Testis (tissue), 2 donors: ENCODE data around the gene SPOP.

Source experiments
- POLR2A ChIP-seq: fragments of 450-650 bp; IDR thresholded peaks from one replicate; pipeline ENCODE4 v1.6.1; 2017; ENCODE audit warnings: antibody characterized with exemption, mild to moderate bottlenecking, moderate library complexity
- TF ChIP-seq, protein P1 (sequence below), 3 experiments: fragments of 450-650 bp in 2 of 3; fragments of 200-600 bp in 1 of 3; sonication (generic) in 1 of 3; IDR thresholded peaks; one replicate each; pipeline ENCODE4 v1.5.1; 2016 to 2019; ENCODE audit warnings: antibody characterized with exemption in 3 of 3, mild to moderate bottlenecking in 2 of 3, moderate library complexity in 1 of 3

DNA sequence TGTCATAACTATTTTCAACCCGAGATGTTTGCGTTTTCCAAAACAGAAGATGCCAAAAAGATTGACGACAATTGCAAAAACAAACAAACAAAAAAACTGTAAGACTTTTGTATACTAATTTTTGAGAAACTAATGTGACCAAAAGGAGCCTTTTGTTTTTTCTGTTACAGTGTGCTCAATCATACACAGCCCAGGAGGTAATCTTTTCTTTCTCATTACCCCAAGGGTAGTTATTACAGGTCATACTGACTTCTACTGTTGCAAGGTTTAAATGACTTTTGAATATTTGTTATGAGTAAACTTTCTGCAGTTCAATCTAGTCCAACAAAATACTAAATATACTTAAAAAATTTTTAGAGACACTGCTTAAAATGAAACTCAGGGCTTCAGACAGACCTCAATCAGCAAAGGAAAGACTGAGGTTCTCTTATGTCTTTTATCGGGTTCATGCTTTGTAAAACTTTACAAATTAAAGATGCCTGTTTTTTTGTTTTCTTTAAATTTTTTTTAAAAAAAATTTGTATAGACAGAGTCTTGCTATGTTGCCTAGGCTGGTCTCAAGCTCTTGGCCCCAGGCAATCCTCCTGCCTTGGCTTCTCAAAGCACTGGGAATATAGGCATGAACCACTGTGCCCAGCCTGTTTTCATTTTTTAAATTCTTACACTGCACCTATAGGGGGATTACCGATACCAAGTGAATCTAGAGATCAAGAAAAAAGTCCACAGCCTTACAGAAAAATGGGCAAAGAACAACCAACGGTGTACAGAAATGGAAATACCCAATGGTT, 47.6 kb downstream of the SPOP start:
- TF ChIP-seq, protein P1, sequence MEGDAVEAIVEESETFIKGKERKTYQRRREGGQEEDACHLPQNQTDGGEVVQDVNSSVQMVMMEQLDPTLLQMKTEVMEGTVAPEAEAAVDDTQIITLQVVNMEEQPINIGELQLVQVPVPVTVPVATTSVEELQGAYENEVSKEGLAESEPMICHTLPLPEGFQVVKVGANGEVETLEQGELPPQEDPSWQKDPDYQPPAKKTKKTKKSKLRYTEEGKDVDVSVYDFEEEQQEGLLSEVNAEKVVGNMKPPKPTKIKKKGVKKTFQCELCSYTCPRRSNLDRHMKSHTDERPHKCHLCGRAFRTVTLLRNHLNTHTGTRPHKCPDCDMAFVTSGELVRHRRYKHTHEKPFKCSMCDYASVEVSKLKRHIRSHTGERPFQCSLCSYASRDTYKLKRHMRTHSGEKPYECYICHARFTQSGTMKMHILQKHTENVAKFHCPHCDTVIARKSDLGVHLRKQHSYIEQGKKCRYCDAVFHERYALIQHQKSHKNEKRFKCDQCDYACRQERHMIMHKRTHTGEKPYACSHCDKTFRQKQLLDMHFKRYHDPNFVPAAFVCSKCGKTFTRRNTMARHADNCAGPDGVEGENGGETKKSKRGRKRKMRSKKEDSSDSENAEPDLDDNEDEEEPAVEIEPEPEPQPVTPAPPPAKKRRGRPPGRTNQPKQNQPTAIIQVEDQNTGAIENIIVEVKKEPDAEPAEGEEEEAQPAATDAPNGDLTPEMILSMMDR (IDR thresholded peaks at IDR 0.05), result no peak
- TF ChIP-seq POLR2A, result no peak
